Right renal pelvis (tissue), 4 donors: ENCODE results near the gene MAP4K4. TPM values are rescaled to one million over a fixed set of nuclear protein-coding genes. Genes with fewer than 3 reads are reported as not detected.

Experiments
- DNase-seq, 4 donors: peaks; one replicate each; pipeline ENCODE4 v3.0.0-alpha.2; 2013; ENCODE audit warnings: low read depth in 4 of 4, low spot score in 3 of 4, missing footprints in 1 of 4
- polyA plus RNA-seq, 4 donors: library from polyadenylated mRNA; unstranded; fragments of 120-200 nt; gene quantifications; one replicate each; pipeline ENCODE4 v1.2.1, GENCODE V29; 2013; ENCODE audit not compliant: insufficient read length in 4 of 4

The MAP4K4 gene
- polyA plus RNA-seq, 4 donors, result 67.5 to 82.6 (median 78.0) TPM

GRCh38 chr2:101829429-101829828 lies 131.9 kb downstream of the MAP4K4 start:
- no peak for DNase-seq

- no peak for DNase-seq
These were observed 132.6 kb downstream of the MAP4K4 start for GRCh38 chr2:101830146-101830545.

- DNase-seq, result no peak
These were observed 133.0 kb downstream of the MAP4K4 start for GRCh38 chr2:101830555-101830954.

GRCh38 chr2:101831351-101831865 lies 133.9 kb downstream of the MAP4K4 start:
- peak; percentile 36 to 58 (median 48) for DNase-seq

GRCh38 chr2:101832114-101832513 lies 134.6 kb downstream of the MAP4K4 start:
- no peak for DNase-seq

GRCh38 chr2:101833890-101834523 lies 136.5 kb downstream of the MAP4K4 start:
- DNase-seq, result no peak

GRCh38 chr2:101837354-101837753 lies 139.8 kb downstream of the MAP4K4 start:
- no peak for DNase-seq

- no peak for DNase-seq
These were observed 144.3 kb downstream of the MAP4K4 start for GRCh38 chr2:101841679-101842327.

- DNase-seq, result no peak
These were observed 145.0 kb downstream of the MAP4K4 start for GRCh38 chr2:101842471-101842870.

GRCh38 chr2:101843048-101843447 lies 145.5 kb downstream of the MAP4K4 start:
- no peak for DNase-seq

- DNase-seq, result no peak
These were observed 146.0 kb downstream of the MAP4K4 start for GRCh38 chr2:101843471-101843870.

- DNase-seq, result no peak
These were observed 146.6 kb downstream of the MAP4K4 start for GRCh38 chr2:101844055-101844635.

- DNase-seq, result no peak
These were observed 149.5 kb downstream of the MAP4K4 start for GRCh38 chr2:101846973-101847372.

GRCh38 chr2:101847661-101848339 lies 150.3 kb downstream of the MAP4K4 start:
- no peak for DNase-seq

GRCh38 chr2:101848769-101849410 lies 151.4 kb downstream of the MAP4K4 start:
- DNase-seq, result no peak

- no peak for DNase-seq
These were observed 152.9 kb downstream of the MAP4K4 start for GRCh38 chr2:101850450-101850849.

- no peak for DNase-seq
These were observed 153.5 kb downstream of the MAP4K4 start for GRCh38 chr2:101850991-101851390.

GRCh38 chr2:101852824-101853223 lies 155.3 kb downstream of the MAP4K4 start:
- DNase-seq, result no peak

- DNase-seq, result no peak
These were observed 157.4 kb downstream of the MAP4K4 start for GRCh38 chr2:101854877-101855276.

- no peak for DNase-seq
These were observed 158.3 kb downstream of the MAP4K4 start for GRCh38 chr2:101855776-101856175.

- DNase-seq, result no peak
These were observed 160.7 kb downstream of the MAP4K4 start for GRCh38 chr2:101858246-101858645.
